Astrocyte (in vitro differentiated cells and primary cell): ENCODE results near the gene LHFPL3.

Experiments
- EZH2 ChIP-seq: IDR thresholded peaks from 2 replicates; pipeline ENCODE4 v1.6.1; 2012; ENCODE audit warnings: mild to moderate bottlenecking, low read length, inconsistent platforms; ENCODE audit not compliant: insufficient read depth
- TF ChIP-seq, protein P1 (sequence below): IDR thresholded peaks from 2 replicates; pipeline ENCODE4 v1.5.1; 2011; ENCODE audit warnings: low read depth, mild to moderate bottlenecking, inconsistent platforms, low read length, moderate library complexity; ENCODE audit not compliant: insufficient read depth

- TF ChIP-seq, protein P1, sequence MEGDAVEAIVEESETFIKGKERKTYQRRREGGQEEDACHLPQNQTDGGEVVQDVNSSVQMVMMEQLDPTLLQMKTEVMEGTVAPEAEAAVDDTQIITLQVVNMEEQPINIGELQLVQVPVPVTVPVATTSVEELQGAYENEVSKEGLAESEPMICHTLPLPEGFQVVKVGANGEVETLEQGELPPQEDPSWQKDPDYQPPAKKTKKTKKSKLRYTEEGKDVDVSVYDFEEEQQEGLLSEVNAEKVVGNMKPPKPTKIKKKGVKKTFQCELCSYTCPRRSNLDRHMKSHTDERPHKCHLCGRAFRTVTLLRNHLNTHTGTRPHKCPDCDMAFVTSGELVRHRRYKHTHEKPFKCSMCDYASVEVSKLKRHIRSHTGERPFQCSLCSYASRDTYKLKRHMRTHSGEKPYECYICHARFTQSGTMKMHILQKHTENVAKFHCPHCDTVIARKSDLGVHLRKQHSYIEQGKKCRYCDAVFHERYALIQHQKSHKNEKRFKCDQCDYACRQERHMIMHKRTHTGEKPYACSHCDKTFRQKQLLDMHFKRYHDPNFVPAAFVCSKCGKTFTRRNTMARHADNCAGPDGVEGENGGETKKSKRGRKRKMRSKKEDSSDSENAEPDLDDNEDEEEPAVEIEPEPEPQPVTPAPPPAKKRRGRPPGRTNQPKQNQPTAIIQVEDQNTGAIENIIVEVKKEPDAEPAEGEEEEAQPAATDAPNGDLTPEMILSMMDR, result no peak
- TF ChIP-seq EZH2, result no peak
These were observed 21.6 kb upstream of the LHFPL3 start for GRCh38 chr7:104306793-104307192.
